Esophagus squamous epithelium (tissue), 5 donors: Measurements from ENCODE around the gene MDFIC. TPM values are rescaled to one million over a fixed set of nuclear protein-coding genes. Genes with fewer than 3 reads are reported as not detected.

Experiments used
- DNase-seq: peaks from one replicate; lab custom pipeline; 2025; lab: John Stamatoyannopoulos, UW
- H3K27ac ChIP-seq, 4 donors: fragments of 200-600 bp; sonication (generic); one replicate each; pipeline ENCODE4 v1.5.1; 2016 to 2019; ENCODE audit warnings: mild to moderate bottlenecking in 1 of 4
- H3K27me3 ChIP-seq, 4 donors: fragments of 200-600 bp; sonication (generic); 1 replicate in 3 of 4; 2 replicates in 1 of 4; pipeline versions ENCODE4 v1.5.1 to v1.6.0; 2017 to 2021; ENCODE audit warnings: antibody characterized with exemption in 1 of 4
- H3K36me3 ChIP-seq, 3 donors: fragments of 200-600 bp; sonication (generic); one replicate each; pipeline ENCODE4 v1.5.1; 2016 to 2019
- H3K4me1 ChIP-seq, 3 donors: fragments of 200-600 bp; sonication (generic); one replicate each; pipeline ENCODE4 v1.5.1; 2017 to 2019
- H3K4me3 ChIP-seq, 4 donors: fragments of 200-600 bp; sonication (generic); 1 replicate in 3 of 4; 2 replicates in 1 of 4; pipeline ENCODE4 v1.5.1; 2016 to 2019; ENCODE audit warnings: mild to moderate bottlenecking in 2 of 4, moderate library complexity in 1 of 4
- H3K9me3 ChIP-seq, 3 donors: fragments of 200-600 bp; sonication (generic); one replicate each; pipeline ENCODE4 v1.5.1; 2016 to 2019
- POLR2A ChIP-seq, 4 donors: fragments of 450-650 bp; IDR thresholded peaks; one replicate each; pipeline ENCODE4 v1.6.1; 2017; ENCODE audit warnings: antibody characterized with exemption in 4 of 4, mild to moderate bottlenecking in 4 of 4, moderate library complexity in 3 of 4
- whole genome bisulfite sequencing, 2 donors: methylation state at CpG; one replicate each; pipeline ENCODE4 v1.1.5; 2018; 5-methylcytosine and 5-hydroxymethylcytosine counted together
- intact Hi-C: fragments of 100-400 bp; cut with DNase I; formaldehyde crosslinking; loops from one replicate; pipeline ENCODE4 v1.15.0; 2022
- total RNA-seq, 4 donors: library from RNA; depleted of rRNA; stranded (reverse); fragments of >200 nt; gene quantifications; one replicate each; pipeline ENCODE4 v1.1.0, GENCODE V29; 2016
- TF ChIP-seq, protein P1 (sequence below), 6 experiments: fragments of 450-650 bp in 4 of 6; fragments of 200-600 bp in 2 of 6; sonication (generic) in 2 of 6; IDR thresholded peaks; one replicate each; pipeline ENCODE4 v1.5.1; 2016 to 2019; ENCODE audit warnings: antibody characterized with exemption in 6 of 6, mild to moderate bottlenecking in 4 of 6, moderate library complexity in 4 of 6
- donor health status: DM: yes; HTN: yes; CAD: no.

The MDFIC gene
- total RNA-seq, 4 donors from 2014 or later: 16.0 to 29.2 (median 21.3) TPM

DNA sequence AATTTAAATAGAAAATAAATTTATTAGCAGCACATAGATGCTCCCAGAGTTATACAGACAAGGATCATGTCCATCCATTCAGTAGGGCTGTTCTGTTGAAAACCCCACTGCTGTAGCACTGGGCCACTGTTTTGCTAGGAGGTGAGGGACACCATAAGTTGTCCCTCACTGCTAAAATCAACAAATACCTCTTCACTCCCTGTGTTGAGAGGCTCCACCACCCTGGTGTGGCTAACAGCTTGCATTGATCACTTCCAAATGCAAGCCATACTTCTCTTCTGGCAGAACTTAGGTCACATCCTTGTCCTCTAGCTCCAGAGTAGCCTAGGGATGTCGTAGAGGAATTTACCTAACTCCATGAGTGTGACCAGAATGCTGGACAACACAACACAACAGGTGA, 55.4 kb downstream of the MDFIC start:
- no peak overlapping the region for H3K27ac ChIP-seq
- 100% methylated on average over 1 of the region's 1 CpG for WGBS, 2 donors
- H3K9me3 ChIP-seq: no peaks in the 10 kb centered on the region
- peaks cover 0 to 11% (median 0%) of the 10 kb centered on the region in 3 donors for H3K36me3 ChIP-seq
- no peak for TF ChIP-seq POLR2A (IDR thresholded peaks at IDR 0.05)
- H3K4me3 ChIP-seq: no peak overlapping the region
- DNase-seq: no peak
- no peaks in the 10 kb centered on the region for H3K27me3 ChIP-seq
- intact Hi-C loops: no loop called here
- peaks cover 0 to 23% (median 7%) of the 10 kb centered on the region in 3 donors for H3K4me1 ChIP-seq

DNA sequence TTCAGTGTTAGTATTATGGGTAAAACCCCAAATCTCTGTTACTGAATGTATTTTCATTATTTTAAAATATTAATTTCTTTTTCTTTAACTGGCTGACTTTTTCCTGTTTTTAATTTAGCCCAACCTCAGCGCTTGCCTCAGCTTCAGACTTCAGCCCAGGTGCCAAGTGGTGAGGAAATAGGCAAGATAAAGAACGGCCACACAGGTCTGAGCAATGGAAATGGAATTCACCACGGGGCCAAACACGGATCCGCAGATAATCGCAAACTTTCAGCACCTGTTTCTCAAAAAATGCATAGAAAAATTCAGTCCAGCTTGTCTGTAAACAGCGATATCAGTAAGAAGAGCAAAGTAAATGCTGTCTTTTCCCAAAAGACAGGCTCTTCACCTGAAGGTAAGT, 57.5 kb downstream of the MDFIC start:
- TF ChIP-seq, protein P1, sequence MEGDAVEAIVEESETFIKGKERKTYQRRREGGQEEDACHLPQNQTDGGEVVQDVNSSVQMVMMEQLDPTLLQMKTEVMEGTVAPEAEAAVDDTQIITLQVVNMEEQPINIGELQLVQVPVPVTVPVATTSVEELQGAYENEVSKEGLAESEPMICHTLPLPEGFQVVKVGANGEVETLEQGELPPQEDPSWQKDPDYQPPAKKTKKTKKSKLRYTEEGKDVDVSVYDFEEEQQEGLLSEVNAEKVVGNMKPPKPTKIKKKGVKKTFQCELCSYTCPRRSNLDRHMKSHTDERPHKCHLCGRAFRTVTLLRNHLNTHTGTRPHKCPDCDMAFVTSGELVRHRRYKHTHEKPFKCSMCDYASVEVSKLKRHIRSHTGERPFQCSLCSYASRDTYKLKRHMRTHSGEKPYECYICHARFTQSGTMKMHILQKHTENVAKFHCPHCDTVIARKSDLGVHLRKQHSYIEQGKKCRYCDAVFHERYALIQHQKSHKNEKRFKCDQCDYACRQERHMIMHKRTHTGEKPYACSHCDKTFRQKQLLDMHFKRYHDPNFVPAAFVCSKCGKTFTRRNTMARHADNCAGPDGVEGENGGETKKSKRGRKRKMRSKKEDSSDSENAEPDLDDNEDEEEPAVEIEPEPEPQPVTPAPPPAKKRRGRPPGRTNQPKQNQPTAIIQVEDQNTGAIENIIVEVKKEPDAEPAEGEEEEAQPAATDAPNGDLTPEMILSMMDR (IDR thresholded peaks at IDR 0.05): no peak
- no peak for TF ChIP-seq POLR2A (IDR thresholded peaks at IDR 0.05)
- H3K9me3 ChIP-seq: no peaks in the 10 kb centered on the region
- no peak overlapping the region for H3K4me3 ChIP-seq
- intact Hi-C loops: no loop called here
- peaks cover 0 to 7% (median 0%) of the 10 kb centered on the region in 3 donors for H3K4me1 ChIP-seq
- WGBS, 2 donors: 35 to 40% methylated on average over 7 of the region's 7 CpGs
- no peak for DNase-seq
- H3K27ac ChIP-seq: no peak overlapping the region
- H3K36me3 ChIP-seq: peaks cover 0 to 11% (median 0%) of the 10 kb centered on the region in 3 donors
- no peaks in the 10 kb centered on the region for H3K27me3 ChIP-seq

DNA sequence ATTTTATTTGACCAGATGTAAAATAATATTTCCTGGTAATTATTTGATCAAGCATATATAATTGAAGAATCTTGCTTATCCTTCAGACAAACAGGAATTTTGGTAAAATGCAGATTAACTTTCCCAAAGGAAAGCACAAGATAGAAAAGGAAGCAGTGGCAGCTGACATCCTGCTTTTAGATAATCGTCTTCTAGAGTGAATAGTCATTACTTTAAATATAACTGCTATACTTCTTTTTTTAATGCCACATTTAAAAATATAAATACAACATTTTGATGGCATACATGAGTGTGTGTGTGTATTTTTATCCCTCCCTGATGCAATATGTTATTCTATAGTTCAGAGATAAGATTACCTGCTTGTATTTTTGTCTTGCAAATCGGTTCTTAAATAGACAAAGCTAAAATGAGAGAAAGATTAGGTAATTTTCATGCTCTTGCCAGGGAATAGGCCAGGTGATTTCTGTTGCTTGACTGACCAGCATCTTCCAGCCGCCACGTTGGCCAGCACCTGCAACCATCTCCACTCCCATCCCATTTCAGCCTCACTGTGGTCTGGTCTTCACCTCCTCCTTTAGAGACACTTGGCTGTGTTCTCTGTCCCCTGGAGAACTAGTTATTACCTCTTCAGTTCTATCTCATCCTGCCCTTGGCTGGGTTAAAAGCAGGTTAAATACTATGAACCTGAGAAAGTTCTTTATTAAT, 58.1 kb downstream of the MDFIC start:
- H3K27me3 ChIP-seq: no peaks in the 10 kb centered on the region
- no peak overlapping the region for H3K27ac ChIP-seq
- WGBS, 2 donors: 79 to 82% methylated on average over 4 of the region's 4 CpGs
- no peaks in the 10 kb centered on the region for H3K9me3 ChIP-seq
- intact Hi-C loops: loop anchor here (2.0 kb wide), 1 partner anchor 13 kb away; no protein-coding TSS in a partner anchor
- no peak for TF ChIP-seq POLR2A (IDR thresholded peaks at IDR 0.05)
- TF ChIP-seq, protein P1 (IDR thresholded peaks at IDR 0.05): no peak
- peaks cover 0 to 7% (median 0%) of the 10 kb centered on the region in 3 donors for H3K4me1 ChIP-seq
- H3K36me3 ChIP-seq: peaks cover 0 to 11% (median 0%) of the 10 kb centered on the region in 3 donors
- no peak overlapping the region for H3K4me3 ChIP-seq
- no peak for DNase-seq

DNA sequence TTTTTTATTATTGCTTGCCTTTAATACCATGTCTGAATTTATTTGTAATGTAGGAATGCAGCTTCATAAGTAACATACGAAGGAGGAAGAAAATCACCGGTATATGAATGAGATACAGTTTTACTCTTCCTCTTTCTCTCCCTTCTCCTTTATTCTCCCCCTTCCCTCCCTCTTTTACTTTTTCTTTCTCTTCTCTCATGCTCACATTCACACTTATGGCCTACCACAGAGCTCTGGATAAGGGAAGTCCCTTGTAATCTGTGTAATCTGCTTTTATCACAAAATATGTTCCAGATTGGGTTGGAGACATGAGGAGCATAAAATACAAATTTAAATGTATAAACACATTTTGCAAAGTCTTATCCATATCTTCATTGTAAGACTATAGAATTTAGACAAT, 59.4 kb downstream of the MDFIC start:
- peaks cover 0 to 11% (median 0%) of the 10 kb centered on the region in 3 donors for H3K36me3 ChIP-seq
- no peak overlapping the region for H3K27ac ChIP-seq
- H3K4me3 ChIP-seq: no peak overlapping the region
- H3K27me3 ChIP-seq: no peaks in the 10 kb centered on the region
- no peaks in the 10 kb centered on the region for H3K9me3 ChIP-seq
- no peak for DNase-seq
- peaks cover 3 to 12% (median 5%) of the 10 kb centered on the region in 3 donors for H3K4me1 ChIP-seq
- WGBS, 2 donors: 66 to 88% methylated on average over 2 of the region's 2 CpGs
- TF ChIP-seq, protein P1 (IDR thresholded peaks at IDR 0.05): no peak
- TF ChIP-seq POLR2A (IDR thresholded peaks at IDR 0.05): no peak
- intact Hi-C loops: loop anchor here (2.0 kb wide), 1 partner anchor 15 kb away; no protein-coding TSS in a partner anchor

DNA sequence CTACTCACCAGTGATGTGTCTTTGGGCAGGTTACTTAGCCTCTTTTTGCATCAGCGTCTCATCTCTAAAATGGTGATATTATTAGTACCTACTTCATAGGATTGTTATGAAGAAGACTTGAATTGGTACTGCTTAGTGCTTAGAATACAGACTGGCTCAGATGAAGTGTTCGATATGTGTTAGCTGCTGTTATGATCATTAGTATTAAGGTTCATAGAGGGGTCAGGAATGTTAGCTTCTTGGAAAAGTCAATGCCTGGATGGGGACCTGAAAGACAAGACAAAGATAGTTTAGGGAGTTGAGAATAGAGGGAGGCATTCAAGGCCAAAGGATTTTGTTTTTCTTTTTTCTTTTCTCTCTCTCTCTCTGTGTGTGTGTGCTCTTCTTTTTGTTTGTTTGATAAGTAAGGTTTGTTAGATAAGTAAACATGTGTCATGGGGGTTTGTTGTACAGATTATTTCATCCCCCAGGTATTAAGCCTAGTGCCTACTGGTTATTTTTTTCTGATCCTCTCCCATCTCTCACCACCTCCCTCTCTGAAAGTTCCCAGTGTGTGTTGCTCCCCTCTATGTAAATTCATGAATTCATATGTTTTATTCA, 63.3 kb downstream of the MDFIC start:
- peaks cover 0 to 7% (median 0%) of the 10 kb centered on the region in 3 donors for H3K36me3 ChIP-seq
- no peak for DNase-seq
- 76 to 85% methylated on average over 2 of the region's 2 CpGs for WGBS, 2 donors
- intact Hi-C loops: no loop called here
- no peaks in the 10 kb centered on the region for H3K9me3 ChIP-seq
- peaks cover 16 to 31% (median 18%) of the 10 kb centered on the region in 3 donors for H3K4me1 ChIP-seq
- H3K27me3 ChIP-seq: no peaks in the 10 kb centered on the region
- no peak overlapping the region for H3K4me3 ChIP-seq
- H3K27ac ChIP-seq: no peak overlapping the region
- TF ChIP-seq, protein P1 (IDR thresholded peaks at IDR 0.05): no peak
- TF ChIP-seq POLR2A (IDR thresholded peaks at IDR 0.05): no peak
